ENCODE data around the gene GATA2.
A peak's percentile ranks its signal among the peaks of the same experiment; 100 is the strongest.

The GATA2 gene

DNA sequence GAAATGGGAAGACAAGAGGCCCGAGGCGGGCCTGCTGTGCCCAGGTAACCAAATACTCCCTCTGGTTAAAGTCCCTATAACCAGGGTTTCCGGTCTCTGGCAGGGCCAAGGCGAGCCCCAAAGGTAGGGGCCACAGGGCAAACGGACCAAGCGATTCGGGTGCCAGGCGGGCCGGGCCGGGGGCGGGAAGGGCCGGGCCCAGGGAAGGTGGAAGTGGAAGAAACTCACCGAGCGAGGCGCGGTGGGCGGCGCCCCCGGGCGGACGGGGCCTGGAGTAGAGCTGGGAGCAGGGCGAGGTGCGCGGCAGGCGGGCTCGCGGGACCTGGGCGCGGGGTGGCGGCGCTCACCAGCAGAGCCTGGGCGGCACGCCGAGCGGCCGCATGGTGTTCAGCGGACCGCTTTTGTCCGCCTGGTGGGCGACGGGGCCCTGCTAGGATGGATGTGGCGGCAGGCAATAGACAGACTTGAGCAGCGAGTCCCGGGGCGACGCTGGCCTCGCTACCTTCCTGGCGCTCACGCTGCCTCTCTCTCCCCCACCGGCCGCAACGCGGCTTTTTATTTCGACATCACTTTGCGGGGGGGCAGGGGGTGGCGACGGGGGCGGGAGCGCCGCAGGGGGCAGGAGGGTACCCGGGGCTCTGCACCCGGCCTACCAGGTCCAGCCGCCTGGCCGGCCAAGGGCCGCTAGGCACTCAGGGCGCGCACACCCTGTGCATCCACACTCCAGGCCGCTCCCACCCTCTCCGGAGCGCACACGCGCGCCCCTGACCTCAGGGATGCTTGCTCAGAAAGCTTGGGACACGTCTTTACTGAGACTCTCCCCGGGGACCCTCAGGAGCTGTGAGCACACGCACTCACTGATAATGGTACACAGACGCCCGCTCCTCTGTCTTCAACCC, at the start of gene GATA2:
GATA2 (minus strand) TSS at position 531 of the 899 bp plus-strand sequence. CDS start 6,170 bp downstream, outside the sequence.
- peak; percentile 48 for DNase-seq

DNA sequence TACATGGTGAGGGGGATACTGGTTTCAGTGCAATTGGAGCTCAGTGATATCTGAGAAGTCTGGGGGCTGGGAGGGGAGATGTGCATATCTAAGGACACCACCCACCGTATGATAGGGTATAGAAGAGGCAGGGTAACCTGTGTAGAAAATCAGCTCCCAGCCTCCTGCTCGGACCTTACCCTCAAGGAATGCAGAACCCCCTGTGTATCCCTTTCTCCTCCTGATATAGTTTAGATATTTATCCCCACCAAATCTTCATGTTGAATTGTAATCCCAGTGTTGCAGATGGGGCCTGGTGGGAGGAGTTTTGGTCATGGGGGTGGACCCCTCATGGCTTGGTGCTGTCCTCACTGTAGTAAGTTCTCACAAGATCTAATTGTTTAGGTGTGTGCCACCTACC, 48.2 kb upstream of the GATA2 start:
- no peak for DNase-seq

DNA sequence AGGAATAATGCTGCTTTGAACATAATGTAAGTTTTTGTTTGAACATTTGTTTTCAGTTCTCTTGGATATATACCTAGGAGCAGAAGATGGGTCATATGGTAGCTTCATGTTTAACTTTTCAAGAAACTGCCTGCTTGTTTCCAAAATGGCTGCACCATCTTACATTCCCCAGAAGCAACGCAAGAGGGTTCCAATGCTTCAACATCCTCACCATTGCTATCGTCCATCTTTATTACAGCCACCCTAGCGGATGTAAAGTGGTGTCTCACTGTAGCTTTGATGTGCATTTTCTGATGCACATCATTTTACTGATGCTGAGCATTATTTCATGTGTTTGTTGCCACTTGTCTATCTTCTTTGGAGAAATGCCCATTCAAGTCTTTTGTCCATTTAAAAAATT, 46.4 kb upstream of the GATA2 start:
- no peak for DNase-seq

DNA sequence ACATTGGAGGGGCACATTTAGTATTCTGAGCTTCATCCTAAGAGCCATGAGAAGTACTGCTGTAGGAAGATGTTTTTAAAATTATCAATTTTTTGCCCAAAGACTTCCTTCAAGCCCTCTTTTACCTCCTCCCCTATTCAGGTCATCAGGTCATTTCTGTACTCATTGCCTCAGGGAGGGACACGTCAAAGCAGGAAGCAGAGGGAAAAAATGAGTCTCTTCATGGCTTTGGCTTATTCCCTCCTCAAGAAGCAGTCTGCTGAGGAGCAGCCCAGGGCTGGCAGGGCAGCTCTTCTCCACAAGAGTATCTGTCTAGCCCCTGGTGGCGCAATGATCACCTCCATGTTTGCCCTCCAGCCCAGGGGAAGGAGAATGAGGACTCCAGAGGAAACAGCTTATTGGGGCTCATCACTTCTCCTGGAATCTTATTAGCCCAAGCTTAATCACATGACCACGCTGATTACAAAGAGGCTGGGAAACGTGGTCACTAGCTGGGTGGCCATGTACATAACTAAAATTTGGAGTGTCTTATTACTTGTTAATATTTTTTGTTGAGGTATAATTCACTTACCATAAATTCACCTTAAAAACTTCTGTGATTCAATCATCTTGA, 44.2 kb upstream of the GATA2 start:
- DNase-seq: no peak

DNA sequence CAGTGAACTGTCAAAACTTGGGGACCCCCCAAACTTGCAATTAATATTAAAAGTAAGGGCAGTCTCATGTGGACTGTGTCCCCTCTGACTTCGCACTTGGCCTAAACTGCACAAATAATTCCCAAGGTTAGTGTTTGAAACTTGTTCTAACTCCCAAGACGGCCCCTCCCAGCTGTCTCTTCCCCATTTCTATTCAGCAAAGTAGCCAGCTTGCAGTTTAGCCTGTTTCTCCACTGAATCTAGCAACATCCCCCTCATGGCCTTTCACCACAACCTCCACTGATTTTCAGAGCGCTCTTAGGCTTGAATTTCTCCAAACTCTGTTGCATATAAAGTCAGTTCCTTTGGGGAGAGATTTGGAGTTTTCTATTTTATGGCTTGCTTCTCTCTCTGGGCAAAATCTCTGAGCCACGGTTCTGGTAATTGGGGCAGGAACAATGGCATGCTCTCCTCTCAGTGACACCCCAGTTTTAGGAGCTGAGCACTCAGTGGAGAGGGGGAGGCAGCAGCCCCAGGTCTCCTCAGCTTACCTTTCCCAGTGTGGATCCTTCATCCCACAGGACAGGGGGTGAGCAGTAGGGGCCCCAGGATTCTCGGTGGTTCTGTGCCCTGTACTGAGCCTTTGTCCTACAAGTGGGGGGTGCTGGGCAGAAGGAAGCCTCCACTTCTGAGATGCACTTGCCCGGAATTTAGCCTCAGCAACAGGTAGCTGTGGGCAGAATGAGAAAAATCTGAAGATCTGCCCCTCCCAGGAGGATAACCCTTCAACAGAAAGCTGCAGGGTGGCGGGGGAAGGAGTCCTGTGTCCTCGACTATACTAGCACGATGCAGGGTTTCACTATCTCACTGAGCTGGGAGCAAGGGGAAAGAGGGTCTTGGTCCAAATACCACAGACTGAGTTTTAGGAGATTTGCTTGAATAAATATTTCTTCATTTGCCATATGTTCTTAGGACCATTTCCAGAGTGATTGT, 39.3 kb upstream of the GATA2 start:
- no peak for DNase-seq

DNA sequence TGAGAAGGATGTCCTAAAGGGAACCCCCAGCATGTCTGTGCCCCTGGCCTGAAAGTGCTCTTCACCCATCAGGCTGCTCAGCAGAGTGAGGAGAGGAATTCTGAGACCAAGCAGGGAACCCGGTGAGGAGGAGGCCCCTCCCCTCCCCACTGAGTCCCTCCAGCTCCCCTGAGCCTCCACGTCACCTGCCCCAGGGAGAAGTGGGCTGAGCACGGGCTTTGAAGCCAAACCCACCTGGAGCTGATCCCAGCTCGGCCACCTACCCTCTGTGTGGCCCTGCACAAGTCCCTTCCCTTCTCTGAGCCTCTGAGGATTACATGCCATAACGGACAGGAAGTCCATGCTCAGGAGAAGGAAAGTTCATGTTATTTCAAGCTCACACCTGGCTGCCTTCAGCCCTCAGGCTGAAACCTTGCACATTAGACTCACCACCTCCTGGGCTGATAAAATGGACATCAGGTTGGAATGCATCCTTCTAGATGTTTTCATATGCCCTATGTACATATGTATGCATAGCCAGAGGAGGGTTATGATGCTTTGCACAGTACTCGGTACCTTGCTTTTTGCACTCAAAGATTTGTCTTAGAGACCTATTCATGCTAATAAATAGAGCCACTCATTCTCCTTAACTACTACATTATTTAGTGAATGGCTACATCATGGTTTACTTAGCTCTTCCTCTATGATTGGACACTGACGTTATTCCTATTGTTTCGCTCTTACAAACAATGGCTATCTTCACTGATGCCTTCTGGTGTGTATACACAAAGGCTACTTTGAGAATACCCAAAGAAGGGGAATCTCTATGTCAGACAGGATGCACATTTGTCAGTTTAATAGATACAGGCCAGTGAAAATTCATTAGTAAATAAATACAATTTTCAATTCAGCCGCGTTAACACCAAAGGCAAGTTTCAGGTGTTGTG, 31.6 kb upstream of the GATA2 start:
- no peak for DNase-seq

DNA sequence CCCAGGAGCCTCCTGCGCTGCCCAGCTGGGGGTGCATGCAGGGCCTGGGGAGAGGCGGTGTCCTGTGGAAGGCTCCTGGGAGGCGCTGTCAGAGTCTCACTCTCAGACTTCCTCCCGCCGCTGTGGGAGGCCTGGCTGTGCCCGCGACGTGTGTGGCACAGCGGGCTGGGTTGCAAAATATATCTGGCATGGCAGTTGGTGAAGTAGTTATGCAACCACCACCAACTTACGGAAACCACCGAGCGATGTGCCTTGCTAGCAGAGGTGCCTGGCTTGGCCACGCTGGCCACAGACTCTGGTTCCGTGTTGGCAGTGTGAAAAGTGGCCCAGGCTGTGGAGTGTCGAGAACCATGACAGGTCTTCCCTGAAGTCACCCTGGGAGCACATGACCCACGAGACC, 30.6 kb upstream of the GATA2 start:
- no peak for DNase-seq

DNA sequence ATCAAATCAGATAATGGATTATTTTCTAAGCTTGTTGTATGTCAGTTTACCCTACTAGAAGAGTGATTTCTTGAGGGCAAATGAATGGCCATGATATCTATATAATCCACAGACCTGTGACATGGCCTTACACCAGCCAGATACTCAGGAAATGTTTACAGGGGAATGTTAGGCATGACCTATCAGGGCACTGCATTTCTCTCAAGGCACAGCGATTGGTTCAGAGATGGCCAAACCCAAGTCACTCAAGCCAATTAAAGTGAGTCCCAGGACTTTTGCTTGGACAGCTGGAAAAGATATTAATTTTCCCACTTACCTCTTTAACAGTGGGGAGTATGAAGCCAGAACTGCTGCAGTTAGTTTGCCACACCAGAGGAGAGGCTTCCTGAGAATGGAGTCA, 28.7 kb upstream of the GATA2 start:
- no peak for DNase-seq

DNA sequence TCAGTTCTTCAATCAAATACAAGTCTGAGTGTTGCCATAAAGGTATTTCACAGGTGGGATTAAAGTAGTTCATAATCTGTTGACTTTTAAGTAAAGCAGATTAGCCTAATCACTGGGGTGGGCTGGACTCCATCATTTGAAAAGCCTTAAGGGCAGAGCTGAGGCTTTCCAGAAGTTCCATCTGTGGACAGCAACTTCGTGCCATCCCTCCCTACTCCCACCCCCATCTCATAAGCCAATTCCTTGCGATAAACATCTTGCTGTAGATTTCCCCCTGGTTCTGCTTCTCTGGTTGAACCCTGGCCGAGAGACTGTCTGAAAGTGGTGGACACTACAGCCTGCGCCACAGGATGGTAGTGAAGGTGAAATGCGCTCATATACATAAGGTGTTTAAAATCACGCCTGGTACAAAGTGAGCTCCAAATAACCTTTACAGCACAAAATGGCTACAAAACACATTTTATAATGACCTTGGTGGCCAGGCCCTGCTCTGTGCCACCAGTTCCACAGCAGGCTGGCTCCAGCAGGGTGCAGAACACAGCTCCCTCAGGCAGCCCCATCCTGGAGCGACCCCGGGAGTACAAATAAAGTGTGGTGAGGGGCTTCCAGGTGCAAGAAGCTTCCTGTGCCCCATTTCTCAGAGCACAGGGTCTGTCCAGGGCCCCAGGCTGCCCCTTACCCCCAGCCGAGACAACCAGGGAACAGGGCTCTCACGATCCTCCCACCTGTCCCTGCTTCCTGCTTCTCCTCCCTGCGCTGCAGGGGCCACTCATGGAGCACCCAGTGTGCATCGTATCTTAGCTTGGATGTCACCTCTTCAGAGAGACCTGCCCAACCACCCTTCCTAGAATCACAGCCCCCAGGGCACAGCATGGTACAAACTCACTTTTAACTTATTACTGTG, 25.8 kb upstream of the GATA2 start:
- DNase-seq: no peak

DNA sequence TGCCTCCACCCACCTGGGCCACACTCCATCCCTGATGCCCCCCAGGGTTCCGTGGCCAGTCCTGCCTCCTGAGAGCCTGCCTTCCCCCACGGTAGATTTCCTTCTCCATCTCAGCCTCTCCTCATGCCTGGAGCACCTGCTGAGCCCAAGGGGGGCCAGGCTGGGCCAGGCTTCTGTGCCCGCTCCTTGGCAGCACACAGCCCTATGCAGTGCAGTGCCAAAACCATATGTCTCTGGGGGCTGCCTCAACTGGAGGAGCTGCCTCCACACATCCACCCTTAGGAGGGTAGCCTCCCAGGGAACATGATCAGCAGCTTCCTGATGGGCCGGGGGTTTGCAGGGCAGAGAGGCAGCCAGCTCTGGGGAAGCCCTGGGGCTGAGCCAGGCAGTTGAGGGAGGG, 24.6 kb upstream of the GATA2 start:
- DNase-seq: no peak

DNA sequence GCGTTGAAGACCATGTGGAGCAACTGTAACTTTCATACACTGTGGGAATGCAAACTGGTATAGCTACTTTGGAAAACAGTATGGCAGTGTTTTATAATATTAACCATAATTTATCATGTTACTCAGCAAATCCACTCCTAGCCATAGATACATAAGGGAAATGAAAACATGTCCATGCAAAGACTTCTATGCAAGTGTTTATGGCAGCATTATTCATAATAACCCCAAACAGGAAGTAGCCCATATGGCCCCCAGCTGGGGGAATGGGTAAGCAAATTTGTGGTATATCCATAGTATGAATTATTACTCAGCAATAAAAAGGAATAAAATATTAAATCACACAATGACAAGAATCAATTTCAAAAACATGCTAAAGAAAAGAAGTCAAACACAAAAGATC, 23.0 kb upstream of the GATA2 start:
- DNase-seq: no peak

DNA sequence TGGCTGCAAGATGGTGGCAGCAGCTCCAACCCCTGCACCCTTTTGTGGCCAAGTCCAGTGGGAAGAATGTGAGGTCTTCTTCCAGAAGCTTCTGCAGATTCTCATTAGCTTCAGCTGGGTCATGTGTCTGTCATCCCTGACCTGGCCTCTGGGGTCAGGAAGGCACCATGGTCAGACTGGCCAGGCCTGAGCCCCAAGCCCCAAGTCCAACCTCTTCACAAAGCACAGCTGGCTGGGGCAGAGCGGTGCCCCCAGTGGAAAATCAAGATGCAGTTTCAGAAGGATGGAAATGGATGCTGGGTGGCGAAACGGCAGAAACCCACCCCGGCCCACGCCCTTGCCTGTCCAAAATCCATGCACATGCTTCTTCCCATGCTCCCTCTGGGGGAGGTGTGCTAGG, 15.9 kb upstream of the GATA2 start:
- no peak for DNase-seq

DNA sequence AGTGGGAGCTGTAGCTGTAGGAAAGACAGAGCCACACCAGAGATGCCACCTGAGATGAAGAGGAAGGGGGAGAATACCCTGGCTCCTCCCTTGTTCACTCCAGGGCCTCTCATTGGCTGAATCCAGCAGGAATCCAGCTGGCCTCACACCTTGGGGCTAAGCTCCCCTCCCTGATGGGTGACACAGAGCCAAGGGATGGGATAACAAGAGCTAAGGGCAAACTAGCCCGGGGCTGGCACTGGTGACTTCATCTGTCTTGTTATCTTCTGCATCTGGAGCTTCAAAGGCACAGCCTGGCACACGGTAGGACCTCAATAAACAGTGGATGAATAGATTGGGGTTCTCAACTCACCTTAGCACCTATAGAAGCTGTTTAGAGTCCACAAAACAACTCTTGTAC, 13.8 kb upstream of the GATA2 start:
- DNase-seq: no peak

DNA sequence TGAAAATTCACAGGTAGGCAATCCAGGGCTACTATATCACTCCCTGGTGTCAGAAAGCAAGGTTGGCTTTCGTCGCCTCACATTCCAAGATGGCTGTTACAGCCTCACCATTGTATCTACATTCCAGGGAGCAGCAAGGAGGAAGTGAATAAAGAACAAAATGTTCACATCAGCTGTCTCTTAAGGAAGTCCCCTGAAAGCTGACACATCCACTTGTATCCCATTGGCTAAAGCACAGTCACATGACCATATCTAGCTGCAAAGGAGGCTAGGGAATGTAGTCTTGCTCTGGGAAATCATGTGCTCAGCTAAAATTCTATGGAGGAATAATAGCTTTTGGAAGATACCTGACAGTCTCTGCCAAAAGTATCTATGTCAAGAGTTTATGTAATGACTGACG, 12.8 kb upstream of the GATA2 start:
- no peak for DNase-seq

DNA sequence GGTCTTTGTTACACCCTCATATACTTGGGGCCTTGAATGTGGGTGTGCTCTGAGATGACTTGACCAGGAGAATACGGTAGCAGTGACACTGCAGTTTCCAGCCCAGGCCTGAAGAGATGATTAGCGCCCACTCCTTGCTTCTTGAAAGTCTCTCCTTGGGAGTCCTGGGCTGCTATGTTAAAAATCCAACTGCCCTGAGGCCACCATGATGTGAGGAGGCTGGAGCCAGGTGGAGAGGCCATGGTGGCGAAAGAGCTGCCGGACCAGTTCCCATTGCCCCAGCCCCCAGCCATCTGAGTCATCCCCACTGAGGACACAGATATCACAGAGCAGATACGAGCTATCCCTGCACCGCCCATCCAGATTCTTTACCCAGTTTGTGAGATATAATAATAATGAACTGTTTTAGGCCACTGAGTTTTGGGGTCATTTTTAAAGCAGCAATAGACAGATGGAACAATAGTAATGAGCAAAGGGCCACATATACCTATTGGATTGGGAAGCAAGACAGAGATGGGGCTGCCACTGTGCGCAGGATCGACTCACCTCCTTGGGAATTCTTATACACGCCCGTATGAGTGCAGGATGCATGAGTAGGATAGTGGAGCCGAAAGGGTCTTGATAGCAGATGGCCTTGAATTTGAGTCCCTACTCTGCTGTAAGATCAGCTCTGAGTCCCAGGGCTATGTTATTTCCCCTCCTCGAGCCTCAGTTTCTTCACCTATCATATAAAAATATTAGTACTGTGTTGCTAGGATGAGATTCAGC, 12.1 kb upstream of the GATA2 start:
- DNase-seq: no peak

DNA sequence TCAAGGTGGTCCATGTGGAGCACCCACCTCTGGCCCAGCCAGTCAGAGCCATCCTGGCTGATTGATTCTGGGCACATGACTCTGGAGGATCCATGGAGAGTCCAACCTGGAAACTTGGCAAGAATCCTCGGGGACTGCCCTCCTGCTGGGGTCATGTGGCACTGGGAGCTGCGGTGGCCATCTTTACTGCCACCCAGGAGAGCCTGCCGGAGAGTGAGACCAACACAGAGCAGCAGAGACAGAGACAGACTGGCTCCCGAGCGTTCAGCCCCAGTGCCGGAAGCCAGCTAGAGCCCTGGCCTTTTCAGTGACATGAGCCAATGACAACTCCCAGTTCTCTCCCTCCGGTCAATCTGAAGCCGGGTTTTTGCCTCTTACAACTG, 11.5 kb upstream of the GATA2 start:
- DNase-seq: no peak

DNA sequence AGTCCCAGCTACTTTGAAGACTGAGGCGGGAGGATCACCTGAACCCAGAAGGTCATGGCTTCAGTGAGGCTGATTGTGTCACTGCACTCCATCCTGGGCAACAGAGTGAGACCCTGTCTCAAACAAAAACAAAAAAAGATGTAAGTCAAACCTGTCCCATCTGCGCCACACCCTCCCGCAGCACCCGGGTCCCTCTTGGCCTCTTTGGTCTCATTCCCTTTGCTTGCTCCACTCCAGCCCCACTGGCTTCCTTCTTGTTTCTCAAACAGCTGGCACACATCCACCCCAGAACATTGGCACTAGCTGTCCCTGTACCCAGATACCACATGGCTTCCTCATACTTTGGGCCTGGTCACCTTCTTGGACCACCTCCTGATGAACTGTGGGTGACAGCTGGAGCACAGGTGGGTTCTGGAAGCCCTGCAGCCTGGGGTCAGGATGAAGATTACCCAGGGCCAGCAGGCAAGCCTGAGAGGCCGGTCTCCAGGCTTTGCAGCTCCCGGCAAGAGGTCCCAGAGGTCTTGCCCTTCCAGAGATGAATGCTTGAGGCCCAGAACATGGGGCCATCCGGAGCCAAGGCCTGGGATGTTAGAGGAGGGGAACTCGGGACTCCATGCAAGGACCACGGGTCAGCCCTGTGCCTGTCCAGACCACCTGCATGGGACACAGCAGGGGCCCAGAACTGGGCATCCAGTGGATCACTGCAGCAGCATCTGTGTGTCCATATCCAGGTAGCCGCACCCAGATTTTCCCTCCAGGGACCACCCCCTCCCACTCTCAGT, 10.9 kb upstream of the GATA2 start:
- no peak for DNase-seq

DNA sequence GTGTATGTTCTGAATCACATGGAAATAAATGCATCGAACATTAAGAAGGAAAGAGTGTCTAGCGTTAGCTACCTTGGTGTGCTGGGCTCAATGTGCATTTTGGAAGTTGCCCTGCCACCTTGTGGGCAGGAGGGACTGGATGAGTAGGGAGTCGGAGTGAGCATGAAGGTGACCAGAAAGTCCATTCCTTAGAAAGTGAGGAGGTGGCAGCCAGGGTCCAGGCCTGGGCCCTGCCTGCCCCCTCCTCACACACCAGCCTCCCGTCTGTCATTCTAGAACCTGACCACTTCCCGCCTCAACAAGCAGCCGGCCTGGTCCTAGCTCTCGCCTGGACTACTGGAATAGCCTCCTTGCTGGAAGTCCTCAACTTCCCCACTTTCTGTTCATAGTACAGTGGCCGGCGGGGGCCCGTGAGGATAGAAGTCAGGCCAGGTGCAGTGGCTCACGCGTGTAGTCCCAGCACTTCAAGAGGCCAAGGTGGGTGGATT, 10.2 kb upstream of the GATA2 start:
- no peak for DNase-seq

DNA sequence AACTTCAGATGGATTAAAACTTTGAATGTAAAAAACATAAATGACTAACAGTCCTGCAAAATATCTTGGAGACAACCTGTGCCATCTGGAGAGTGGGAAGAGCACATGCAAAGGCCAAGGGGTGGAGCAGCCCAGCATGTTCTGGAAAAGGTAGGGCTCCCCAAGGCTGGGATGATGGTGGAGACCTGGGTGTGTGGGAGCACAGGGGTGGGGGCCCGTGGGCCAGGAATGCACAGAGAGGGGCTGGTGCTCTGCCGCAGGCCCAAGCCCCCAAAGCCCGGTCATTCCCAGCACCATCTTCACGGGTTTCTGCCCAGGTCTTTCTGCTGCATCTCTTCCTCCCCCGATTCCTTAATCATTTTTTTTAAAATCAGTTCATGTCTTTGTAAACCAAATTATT, 9.7 kb upstream of the GATA2 start:
- no peak for DNase-seq
